Lower lobe of right lung (tissue), 2 donors: ENCODE data around the gene SCRG1. TPM values are rescaled to one million over a fixed set of nuclear protein-coding genes. Genes with fewer than 3 reads are reported as not detected.

Experiments used
- ATAC-seq, 2 donors: fragments of 200-7000 bp; cut with Tn5 transposase; one replicate each; pipeline ENCODE4 v1.9.1; 2020 to 2022; ENCODE audit warnings: mild to moderate bottlenecking in 2 of 2, moderate library complexity in 2 of 2
- DNase-seq: peaks from one replicate; pipeline ENCODE4 v3.0.0-alpha.2; 2020
- H3K27ac ChIP-seq: fragments of 200-600 bp; one replicate; pipeline ENCODE4 v1.8.0; 2022
- H3K27me3 ChIP-seq: fragments of 200-600 bp; one replicate; pipeline ENCODE4 v1.8.0; 2022; ENCODE audit warnings: low read depth
- H3K36me3 ChIP-seq: fragments of 200-600 bp; one replicate; pipeline ENCODE4 v1.8.0; 2022; ENCODE audit warnings: mild to moderate bottlenecking
- H3K4me1 ChIP-seq: fragments of 200-600 bp; one replicate; pipeline ENCODE4 v1.8.0; 2022
- H3K4me3 ChIP-seq: fragments of 200-600 bp; one replicate; pipeline ENCODE4 v1.8.0; 2022; ENCODE audit warnings: mild to moderate bottlenecking
- H3K9me3 ChIP-seq: fragments of 200-600 bp; one replicate; pipeline ENCODE4 v1.8.0; 2022
- intact Hi-C: fragments of 100-400 bp; cut with DNase I; formaldehyde crosslinking; loops from one replicate; pipeline ENCODE4 v1.11.0; 2022
- total RNA-seq: library from RNA; stranded (reverse); fragmentation: NEBNext Ultra II Directional; extraction: Animal tissue kit (Norgen Biotek cat#: 25700); gene quantifications from one replicate; pipeline ENCODE4 v1.2.1, GENCODE V29; 2021
- TF ChIP-seq, protein P1 (sequence below): fragments of 200-600 bp; IDR thresholded peaks from one replicate; pipeline ENCODE4 v1.8.0; 2022; ENCODE audit warnings: antibody characterized with exemption, mild to moderate bottlenecking
- donor health status: DM: no; HTN: yes; CAD: no; lungs with severe emphysema.

SCRG1 gene
- total RNA-seq, 1 donor from 2014 or later: 0.32 TPM

DNA sequence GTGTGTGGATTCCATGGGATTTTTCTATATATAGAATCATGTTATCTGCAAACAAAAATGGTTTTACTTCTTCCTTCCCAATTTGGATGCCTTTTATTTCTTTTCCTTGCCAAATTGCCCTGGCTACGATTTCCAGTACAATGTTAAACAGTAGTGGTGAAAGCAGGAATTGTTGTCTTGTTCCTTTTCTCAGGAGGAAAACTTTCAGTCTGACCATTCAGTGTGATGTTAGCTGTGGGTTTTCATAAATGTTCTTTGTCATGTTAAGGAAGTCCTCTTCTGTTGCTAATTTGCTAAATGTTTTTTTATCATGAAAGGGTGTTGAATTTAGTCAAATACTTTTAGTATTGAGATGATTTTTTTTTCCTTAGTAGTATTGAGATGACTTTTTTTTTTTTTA is 17.3 kb downstream of the SCRG1 start:
- no peaks in the 10 kb centered on the region for H3K36me3 ChIP-seq
- intact Hi-C loops: no loop called here
- no peaks in the 10 kb centered on the region for H3K9me3 ChIP-seq
- no peak overlapping the region for H3K27ac ChIP-seq
- DNase-seq (no peak), ATAC-seq (no peak)
- no peak overlapping the region for H3K4me3 ChIP-seq
- no peaks in the 10 kb centered on the region for H3K4me1 ChIP-seq
- TF ChIP-seq, protein P1, sequence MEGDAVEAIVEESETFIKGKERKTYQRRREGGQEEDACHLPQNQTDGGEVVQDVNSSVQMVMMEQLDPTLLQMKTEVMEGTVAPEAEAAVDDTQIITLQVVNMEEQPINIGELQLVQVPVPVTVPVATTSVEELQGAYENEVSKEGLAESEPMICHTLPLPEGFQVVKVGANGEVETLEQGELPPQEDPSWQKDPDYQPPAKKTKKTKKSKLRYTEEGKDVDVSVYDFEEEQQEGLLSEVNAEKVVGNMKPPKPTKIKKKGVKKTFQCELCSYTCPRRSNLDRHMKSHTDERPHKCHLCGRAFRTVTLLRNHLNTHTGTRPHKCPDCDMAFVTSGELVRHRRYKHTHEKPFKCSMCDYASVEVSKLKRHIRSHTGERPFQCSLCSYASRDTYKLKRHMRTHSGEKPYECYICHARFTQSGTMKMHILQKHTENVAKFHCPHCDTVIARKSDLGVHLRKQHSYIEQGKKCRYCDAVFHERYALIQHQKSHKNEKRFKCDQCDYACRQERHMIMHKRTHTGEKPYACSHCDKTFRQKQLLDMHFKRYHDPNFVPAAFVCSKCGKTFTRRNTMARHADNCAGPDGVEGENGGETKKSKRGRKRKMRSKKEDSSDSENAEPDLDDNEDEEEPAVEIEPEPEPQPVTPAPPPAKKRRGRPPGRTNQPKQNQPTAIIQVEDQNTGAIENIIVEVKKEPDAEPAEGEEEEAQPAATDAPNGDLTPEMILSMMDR: no peak
- H3K27me3 ChIP-seq: no peaks in the 10 kb centered on the region

DNA sequence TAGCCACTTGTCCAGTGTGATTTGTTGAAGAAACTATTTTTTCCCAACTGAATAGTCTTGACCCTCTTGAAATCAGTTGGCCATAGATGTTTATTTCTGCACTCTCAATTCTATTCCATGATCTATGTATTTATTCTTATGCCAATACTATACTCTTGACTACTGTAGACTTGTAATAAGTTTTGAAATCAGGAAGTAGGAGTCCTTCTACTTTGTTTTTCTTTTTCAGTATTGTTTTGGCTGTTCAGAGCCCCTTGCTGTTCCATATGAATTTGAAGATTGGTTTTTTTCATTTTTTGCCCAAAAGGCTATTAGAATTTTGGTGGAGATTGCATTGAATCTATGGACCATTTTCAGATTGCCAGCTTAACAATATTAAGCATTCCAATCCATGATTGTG is 17.9 kb downstream of the SCRG1 start:
- Histone ChIP-seq H3K9me3 (no peaks in the 10 kb centered on the region), H3K27me3 (no peaks in the 10 kb centered on the region), H3K27ac (no peak overlapping the region), H3K4me3 (no peak overlapping the region), H3K4me1 (no peaks in the 10 kb centered on the region), H3K36me3 (no peaks in the 10 kb centered on the region)
- TF ChIP-seq, protein P1: no peak
- intact Hi-C loops: no loop called here
- no peak for DNase-seq
- ATAC-seq: no peak

DNA sequence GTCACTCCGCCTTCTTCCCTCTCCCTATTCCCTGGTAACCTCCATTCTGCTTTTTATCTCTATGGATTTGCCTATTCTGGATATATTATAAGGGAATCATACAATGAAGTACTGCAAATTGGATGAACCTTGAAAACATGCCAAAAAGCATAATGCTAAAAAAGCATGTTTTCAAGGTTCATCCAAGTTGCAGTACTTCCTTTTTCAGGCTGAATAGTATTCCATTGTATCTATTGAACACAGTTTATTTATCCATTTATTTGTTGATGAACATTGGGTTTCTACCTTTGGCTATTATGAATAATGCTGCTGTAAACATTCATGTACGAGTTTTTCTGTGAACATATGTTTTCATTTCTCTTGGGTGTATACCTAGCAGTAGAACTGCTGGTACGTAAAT is 19.0 kb downstream of the SCRG1 start:
- Histone ChIP-seq H3K27ac (no peak overlapping the region), H3K4me3 (no peak overlapping the region), H3K27me3 (no peaks in the 10 kb centered on the region), H3K9me3 (no peaks in the 10 kb centered on the region), H3K4me1 (no peaks in the 10 kb centered on the region), H3K36me3 (no peaks in the 10 kb centered on the region)
- intact Hi-C loops: no loop called here
- TF ChIP-seq, protein P1: no peak
- ATAC-seq (no peak), DNase-seq (no peak)

DNA sequence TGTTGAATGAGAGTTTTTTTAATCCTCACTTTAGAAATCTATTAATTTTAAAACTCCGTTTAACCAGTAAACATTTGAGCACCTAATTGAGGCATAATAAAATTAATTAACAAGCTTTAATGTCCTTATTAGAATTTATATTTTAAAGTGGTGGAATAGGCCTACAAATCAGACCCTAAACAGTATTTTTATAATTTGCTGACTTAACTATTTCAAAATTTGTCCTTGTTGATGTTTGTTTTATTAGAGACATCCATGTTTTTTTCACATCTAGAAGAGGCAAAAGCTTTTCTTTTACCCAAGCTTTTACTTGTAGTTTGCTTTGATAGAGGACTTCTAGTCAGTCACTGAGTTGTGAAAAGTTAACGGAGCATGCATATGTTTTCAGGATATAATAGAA is 24.3 kb downstream of the SCRG1 start:
- Histone ChIP-seq H3K9me3 (no peaks in the 10 kb centered on the region), H3K4me1 (peaks cover 17% of the 10 kb centered on the region), H3K36me3 (no peaks in the 10 kb centered on the region), H3K27me3 (no peaks in the 10 kb centered on the region), H3K27ac (no peak overlapping the region), H3K4me3 (no peak overlapping the region)
- DNase-seq (no peak), ATAC-seq (no peak)
- intact Hi-C loops: no loop called here
- TF ChIP-seq, protein P1: no peak

DNA sequence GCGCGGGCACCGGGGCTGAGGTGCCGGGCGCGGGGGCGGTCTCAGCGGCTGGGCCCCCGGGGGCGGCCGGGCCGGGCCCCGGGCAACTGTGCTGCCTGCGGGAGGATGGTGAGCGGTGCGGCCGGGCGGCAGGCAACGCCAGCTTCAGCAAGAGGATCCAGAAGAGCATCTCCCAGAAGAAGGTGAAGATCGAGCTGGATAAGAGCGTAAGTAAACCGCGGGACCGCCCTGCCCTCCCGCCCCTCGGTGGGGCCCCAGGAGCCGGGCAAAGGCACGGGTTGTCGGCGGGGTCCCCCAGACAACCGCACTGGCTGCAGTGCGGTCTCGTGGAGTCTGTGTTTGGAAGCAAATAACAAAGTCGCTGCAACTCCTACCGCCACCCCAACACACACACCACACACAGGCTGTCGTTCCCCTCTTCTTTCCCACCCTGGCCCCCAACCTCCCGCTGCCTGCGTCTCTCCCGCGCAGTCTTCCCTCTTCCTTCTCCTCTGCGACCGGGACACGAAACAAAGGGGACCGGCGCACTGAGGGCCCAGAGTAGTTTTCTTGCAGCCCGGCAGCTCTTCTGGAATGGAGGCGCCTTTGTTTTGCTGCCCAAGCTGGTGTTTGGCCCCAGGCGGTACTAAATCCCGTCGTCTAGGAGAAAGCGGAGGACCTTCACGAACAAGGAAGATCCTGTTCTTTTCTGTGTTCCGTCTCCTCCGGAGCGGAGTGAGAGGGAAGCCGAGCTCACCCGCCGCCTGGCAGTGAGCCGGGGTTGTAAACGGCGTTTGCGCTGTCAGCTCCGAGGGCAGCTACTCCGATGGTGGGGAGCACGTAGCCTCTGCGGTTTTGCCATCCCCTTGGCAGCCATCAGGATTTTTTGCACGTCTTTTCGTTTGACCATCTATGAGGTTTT is 27.4 kb downstream of the SCRG1 start:
- Histone ChIP-seq H3K27ac (peak overlapping the region; percentile 92), H3K36me3 (no peaks in the 10 kb centered on the region), H3K4me1 (peaks cover 25% of the 10 kb centered on the region), H3K9me3 (no peaks in the 10 kb centered on the region), H3K27me3 (no peaks in the 10 kb centered on the region), H3K4me3 (peak overlapping the region; percentile 83)
- ATAC-seq (peak; percentile 6 to 31), DNase-seq (peak; percentile 75)
- TF ChIP-seq, protein P1: no peak
- intact Hi-C loops: no loop called here
